Activated naive CD4-positive, alpha-beta T cell (primary cell): ENCODE measurements around the gene TENM4.

Experiments
- DNase-seq, 4 experiments: peaks; one replicate each; lab custom pipeline; 2025; lab: John Stamatoyannopoulos, UW

TENM4 gene

DNA sequence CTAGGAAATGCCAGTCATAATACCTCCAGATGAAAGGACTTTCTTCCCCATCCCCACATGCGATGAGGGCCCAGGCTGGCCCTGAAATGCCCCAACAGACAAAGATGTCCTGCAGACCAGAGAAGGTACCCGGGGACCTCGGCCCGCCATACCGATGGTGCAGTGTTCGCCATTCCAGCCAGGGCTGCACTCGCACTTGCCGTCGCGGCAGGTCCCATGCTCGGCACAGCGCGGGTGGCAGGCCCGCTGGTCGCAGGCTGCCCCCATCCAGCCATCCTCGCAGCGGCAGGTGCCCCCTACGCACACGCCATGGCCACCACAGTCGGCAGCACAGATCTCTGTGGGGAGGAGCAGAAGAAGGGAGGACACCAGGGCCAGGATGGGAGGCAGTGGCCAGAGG is 654.1 kb downstream of the TENM4 start:
- no peak for DNase-seq

DNA sequence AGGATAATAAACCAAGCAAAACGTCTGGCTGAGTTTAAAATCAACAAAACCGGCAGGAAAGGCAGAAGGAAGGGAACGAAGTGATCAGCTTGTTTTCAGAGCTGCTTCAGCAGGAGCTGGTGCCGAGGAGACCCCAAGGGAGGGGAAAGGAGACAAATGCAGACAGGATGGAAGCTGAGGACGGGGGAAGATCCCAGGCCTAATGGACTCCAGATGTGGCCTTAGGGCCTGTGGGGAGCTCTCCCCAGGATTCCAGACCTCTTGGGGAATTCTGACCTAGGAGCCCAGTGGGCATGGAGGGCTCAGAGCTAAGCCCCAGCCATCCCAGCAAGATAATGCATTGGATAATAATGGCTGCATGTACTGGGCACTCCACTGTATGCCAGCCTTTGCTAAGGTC is 654.7 kb downstream of the TENM4 start:
- DNase-seq: no peak

DNA sequence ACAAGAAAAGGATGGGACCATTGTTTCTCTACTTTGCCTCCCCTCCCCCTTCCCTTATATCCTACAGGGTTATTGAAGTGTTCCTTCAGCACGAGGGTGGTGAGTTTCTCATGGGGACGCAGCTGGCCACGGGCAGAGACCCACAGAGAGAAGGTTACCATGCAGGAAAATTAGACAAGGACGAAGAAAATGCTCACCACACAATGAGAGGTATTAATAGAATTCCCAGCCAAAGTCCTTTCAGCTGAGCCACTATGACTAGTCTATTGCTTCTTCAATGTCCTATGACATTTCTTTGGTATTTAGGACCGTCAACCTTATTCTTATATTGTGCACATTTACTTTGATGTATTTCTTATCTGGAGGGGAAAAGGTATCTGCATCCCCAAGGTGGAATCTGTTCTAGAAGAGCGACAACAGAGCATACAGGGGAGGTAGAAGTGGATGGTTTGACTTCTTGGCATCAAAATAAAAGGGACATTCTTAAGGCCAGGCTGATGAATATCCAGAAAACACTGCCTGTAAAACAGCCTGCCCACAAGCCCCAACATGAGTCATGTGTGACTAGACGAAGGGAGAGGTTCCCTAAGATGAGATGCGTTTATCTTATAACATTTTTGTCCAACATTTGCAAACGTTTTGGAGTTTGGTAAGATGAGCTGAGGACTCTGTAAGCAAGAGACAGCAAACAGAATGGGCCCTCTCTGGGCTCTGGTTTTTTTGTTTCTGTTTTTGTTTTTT is 656.3 kb downstream of the TENM4 start:
- DNase-seq: no peak

DNA sequence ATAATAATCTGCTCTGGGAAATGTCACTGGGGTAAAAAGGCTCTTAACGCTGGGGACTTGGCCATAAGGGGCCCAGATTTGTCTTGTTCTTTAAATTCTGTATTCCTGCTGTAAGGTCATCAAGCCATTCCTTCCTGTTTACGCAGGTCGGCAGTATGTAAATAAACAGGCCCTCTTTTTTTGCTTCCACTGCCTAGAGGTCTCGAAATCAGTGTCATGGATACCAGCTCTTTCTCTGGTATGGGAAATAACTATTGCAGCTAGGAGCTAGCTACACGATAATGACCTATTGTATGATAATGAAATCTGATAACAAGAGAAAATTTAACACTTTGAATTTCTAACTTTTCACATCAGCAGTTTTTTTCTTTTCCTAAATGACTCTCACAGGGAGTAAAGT is 657.0 kb downstream of the TENM4 start:
- no peak for DNase-seq

DNA sequence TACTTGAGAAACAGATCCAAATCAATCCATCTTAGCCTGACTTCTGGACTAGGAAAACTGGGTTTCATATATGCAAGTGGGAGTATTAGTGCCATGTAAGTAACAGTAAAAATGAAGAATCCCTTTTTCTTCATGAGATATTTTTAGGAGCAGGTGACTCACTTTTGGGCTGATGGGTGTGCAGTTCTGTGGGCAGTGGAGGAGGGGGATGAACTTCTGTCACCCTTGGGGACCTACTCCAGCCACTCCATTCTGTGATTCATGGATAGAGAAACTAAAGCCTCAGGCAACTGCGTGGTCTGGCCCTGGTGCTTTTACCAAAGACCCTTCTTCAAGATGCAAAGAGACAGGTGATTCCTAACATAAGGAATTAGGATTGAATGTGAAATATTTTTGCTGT is 657.5 kb downstream of the TENM4 start:
- no peak for DNase-seq

DNA sequence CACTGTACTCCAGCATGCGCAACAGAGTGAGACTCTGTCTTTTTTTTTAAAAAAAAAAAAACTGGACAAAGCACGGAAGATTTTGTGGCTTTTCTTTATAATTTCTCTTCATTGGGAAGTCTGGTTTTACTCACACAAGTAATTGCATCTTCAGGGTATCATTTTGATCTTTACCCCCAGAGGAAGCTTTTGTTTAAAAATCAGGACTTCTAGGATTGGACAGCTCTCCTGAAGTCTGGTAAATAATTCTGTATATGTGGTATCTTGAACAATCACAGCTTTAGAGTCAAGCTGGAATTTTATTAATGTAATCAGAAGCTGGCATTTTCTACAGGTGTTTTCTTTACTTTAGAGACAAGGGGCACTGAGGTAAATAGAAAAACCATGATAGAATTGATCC is 658.1 kb downstream of the TENM4 start:
- no peak for DNase-seq

DNA sequence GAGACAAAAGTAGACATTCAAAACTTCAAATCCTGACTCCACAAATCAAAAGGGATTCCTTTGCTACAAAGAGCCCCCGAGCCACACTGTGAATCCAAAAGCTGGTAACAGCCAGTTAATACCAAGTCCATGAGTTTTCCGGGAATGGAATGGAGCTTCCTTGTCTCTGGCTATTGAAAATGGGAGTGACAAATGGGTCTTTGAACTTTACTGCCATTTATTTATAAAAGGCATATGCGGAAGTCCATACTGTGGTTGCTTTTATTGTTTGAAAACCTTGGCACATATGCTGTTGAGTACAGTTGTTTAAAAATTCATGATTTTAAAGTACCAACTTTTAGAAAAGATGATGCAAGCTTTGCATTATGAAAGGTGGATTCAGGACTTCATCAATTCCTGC is 659.9 kb downstream of the TENM4 start:
- DNase-seq: no peak

DNA sequence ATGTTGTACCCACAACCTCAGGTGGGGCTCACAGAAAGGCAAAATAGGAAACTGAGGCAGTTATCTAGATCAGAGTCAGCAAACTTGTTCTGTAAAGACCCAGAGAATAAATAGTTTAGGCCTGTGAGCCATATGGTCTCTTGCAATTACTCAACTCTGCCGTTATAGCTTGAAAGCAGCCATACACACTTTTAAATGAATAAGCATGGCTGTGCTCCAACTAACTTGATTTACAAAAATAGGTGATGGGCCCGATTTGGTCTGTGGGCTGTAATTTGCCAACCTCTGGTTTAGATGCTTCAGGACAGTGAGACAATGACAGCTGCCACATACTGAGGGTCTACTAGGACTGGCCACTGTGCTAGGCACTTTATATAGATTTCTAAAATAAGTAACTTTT is 667.3 kb downstream of the TENM4 start:
- no peak for DNase-seq

DNA sequence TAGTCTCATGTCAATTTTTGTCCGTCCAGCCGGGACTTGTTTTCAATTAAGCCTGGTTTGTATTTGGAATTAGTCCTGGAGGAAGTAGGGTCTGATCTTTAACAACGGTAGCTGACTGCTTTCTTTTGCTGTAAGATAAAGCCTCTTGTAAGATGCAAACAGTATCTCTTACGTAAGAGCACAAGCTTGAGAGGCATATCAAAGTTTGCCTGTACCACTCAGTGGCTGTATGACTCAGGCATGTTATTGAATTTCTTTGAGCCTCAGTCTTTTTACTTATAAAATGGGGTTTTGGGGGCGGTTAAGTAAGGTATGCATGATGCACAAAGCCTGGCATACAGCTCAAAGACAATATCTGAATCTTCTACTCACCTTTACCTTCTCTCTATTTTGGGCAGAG is 667.8 kb downstream of the TENM4 start:
- no peak for DNase-seq

DNA sequence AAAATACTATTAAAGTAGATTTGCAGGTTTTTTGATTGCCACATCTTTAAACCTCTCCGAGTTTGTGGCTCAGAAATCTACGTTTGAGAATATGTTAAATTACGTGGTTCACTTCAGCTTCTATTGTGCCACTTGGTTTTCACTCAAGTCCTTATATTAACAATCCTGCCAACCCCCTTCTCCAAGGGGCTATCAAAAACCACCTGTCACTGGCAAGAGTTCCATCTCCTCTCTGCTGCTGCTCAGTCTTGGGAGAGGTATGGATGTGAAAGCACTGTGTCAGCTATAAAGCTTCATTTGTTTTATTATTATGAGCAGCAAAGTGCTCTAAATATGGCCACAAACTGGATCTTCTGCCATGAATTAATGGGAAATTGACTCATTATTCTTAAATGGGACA is 668.6 kb downstream of the TENM4 start:
- DNase-seq: no peak

DNA sequence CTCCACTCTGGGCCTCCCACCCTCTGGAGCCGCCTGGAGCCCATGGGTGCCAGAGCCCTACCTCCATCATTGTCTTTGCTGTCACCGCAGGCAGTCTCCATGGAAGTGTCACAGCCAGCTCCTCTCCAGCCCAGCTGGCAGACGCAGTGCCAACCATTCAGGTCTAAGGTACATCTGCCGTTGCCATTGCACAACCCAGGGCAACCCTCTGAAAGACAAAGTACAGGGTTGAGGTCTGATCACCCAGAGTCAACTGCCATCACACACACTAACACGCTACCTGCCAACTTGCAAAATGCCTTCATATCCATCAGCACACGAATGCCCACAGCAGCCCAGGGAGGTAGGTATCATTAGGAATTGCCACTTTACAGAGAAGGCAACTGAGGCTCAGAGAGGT is 669.9 kb downstream of the TENM4 start:
- DNase-seq: no peak

DNA sequence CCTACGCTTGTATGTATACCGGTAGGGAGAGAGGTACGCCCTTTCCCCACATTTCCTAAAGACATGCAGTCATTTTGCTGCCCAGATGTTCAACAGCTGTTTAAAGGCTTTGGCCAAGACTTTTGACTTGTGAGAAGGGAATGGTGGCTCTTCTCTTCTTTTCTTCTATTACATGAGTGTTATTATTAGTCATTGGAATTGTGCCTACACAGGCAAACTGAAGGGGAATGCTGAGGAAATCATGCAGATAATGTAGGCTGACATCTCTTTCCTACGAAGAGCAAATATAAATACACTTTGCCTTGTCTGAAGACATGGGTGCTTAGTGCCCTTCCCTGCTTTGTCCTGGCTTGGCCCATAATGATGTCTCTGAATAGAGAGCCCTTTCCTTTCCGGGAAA is 671.9 kb downstream of the TENM4 start:
- no peak for DNase-seq

DNA sequence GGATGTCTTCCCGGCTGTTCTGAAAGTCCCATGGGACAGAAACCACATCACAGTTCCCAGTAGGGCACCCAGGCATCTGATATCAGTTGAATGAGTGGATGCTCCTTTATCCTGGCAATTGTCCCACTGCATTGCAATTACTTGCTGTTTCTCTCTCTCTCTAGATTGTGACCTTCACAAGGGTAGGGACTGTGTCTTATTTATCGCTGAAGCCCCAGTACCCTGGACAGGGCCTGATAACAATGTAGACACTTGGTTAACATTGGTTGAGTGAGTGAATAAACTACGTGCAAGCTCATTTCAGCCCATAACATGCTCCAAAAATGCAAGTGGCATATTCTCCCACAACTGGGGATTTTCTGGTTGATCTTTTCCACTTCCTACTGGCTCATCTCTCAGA is 672.5 kb downstream of the TENM4 start:
- DNase-seq: no peak

DNA sequence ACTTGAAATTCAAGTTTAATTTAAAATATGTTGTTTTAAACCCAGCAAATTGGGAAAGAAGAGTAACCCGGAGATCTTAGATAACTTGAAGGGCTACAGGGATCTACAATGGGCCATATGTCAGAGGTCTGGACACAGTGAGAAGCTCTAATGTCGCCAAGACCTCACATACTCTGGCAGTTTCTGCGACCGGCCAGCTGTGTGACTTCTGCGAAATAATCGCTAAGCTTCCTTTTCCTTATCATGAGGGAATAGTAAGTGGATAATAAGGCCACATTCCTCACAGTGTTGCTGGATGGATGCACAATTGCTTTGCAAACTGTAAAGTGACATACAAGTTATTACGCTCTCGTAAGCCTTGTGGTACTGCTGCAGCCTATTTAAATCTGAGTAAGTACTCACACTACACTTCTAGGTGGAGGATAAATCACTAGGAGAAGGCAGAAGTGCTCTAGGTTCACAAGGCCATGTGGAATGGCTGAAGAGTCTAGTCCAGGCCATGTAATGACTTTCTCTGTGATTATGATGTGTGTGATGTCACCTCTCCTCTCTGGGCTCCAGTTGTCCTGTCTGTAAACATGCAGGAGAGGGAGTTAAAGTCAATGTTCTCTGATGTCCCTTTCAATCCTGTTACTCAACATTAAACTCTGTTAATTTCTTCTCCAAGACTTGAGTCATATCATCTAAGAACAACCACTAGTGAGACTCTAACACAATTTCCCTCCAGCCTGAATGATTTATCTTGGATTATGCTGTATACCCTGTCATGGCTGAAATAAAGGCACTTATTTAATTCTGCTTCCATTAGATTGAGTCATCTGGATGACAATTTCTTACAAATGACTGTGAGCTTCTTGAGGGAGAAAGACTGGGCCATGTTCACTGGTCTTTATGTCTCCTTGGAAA is 673.5 kb downstream of the TENM4 start:
- DNase-seq: no peak

DNA sequence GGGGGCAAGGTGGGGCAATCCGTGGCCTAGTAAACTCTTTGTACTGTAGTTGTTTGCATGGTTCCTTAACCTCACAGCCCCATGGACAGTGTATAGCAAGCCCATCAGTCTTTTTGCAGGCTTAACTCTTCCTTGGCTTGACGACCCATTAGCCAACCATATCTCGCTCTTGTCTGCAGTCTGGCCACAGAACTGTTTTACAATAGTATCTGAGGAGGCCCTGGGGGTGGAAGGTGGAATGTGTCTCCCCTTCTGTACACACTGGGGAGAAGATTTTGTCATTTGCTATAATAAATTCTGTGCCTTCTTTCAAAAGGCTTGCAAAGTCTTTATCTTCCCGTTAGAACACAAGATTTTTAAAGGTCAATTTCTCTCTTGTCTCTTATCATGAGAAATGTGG is 675.9 kb downstream of the TENM4 start:
- no peak for DNase-seq

DNA sequence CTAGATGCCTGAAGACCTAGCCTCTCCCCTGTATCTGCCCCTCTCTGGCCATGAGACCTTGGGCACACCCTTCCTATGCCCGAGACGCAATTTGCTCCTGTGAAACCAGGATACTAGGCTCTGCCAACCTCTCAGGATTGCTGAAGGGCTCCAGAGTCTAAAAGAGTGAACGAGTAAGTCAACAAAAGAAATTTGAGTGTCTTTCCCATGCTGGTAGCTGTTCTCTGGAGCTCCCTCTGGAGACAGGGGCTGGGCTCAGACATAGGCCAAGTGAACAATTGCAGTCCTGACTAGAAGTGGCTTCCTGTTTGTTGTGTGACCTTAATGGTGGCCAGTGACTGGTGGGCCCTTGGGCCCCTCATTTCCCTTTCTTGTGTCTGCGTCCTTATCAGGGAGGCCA is 677.2 kb downstream of the TENM4 start:
- DNase-seq: no peak

DNA sequence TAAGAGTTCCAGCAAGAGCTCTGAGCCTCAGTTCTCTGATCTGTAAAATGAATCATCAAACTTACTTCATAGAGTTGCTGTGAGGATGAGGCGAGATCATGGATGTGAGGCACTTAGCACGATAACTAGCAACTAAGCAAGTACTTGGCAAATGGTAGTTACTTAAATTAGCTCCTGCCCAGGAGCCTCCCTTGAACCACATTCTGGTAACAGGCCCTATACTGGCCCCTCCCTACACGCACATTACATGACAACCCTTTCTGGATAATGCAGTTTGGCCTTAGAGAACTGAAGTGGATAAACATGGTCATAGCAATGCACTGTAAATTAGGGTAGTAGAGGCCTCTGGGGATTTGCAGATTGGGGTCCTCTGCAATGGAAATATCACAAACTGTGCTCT is 678.7 kb downstream of the TENM4 start:
- DNase-seq: no peak

DNA sequence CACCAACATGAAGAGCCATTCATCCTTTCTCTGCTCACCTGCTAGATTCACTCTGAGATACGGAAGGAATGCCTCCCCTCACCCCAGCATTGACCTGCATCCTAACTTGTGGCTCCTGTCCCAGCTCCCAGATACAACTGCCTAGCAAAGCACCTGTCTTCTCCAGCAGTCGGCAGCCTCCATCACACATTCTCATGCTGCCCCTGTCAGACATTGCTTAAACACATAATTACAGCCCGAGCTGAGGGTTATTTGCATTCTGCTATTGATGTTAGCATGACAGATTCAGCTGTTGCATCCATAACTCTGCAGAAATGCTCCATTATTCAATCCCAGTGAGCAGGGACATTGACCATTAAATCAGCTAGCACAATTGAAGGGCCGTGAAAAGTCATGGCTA is 681.8 kb downstream of the TENM4 start:
- DNase-seq: no peak

DNA sequence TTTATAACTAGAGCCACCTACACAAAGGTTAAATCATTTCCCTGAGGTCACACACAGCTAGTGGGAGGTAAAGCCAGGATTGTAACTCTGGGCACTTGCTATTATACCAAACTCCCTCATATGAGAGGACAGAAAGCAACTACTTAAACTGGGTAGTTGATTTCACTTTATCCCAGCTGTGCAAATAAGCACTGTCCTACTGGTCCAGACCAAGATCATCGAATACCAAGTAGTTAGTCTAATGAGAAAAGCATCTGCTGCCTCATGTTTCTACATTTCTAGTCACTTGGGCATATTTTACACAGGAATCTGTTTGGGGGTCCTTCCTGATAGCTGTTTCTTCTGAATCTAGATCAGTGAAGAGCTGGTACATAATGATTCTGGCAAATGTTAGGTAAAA is 687.5 kb downstream of the TENM4 start:
- DNase-seq: no peak

DNA sequence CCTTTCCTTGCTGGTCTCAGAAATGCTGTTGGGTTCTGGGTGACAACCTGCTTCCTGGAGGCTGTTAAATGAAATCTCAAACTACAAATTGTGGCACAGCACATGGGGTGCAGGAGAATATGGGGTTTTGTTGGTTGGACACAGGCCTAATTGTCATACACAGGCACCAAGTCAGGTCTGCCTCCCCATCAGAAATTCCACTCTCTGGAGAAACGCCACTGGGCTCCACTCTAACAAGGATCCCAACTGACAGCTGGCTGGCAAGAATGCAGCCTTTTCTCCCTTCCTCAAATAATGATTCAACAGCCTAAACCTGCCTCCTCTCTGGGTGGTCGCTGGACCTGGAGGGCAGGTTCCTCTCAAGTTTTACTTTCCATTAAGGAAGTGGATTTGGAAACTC is 688.3 kb downstream of the TENM4 start:
- no peak for DNase-seq

DNA sequence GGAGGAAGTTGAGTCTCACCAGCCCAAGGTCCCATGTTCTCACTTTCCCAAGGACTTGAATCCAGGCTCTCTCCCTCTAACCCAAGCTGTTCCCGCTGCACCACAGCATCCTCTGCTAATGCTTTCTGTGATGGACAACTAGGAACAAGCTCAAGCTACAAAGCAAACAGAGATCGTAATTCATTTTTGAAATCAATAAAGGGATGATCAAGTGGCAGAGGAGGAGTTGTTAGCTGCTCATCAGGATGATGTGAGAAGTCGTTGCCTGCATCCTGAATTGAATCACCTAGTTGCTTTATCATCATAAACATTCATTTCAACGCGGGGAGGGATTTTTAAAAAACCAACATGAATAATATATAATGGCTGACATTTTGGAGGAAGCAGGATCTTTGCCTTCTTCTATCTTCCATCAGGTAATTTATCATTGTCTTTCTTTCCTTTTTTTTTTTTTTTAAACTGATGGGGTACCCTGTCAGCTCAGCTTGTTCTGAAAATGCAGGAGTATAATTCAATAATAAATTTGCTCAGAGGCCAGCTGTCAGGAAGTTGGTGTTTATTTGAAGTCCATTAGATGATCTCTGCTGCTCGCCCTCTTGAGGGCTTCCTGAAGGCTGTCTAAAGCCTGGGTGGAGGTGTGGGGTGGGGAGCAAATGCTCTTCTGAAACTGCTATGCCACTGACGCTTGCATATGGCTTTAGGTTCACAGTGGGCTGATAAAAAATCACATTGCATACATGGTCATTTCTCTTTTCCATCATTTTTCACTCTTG is 691.7 kb downstream of the TENM4 start:
- DNase-seq: no peak

DNA sequence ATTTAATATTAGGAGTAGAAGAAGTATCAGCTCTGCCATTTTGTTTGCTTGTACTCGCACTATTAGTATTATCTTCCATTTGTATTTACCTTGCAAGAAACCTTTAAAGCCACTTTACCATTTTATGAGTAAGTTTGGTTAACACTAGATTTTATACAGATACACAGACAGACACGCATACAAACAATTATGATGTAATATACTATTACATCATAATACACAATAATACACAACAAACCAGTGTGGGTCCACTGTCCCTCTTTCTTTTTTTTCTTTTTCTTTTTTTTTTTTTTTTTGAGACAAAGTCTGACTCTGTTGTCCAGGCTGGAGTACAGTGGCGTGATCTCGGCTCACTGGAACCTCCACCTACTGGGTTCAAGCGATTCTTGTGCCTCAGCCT is 695.9 kb downstream of the TENM4 start:
- no peak for DNase-seq

DNA sequence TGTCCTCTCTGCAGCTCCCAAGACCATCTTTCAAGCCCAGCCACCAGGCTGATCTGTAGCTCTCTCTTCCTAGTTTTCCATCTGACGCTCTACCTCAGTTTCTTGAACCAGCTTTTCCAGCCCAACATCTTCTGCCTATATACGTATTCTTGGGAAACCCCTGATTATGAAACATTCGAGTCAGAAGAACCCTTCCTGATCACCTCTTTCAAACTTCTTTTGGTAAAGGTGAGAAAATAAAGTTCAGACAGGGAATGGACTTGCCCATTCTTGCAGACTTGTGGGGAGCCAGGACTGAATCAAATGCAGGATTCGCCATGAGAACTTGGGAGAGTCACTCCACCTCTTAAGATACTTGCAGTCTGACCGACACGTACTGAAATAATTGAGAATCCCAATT is 696.6 kb downstream of the TENM4 start:
- DNase-seq: no peak
